GM18511 (cell line): Measurements from ENCODE around the gene EFHC1.
A peak's percentile ranks its signal among the peaks of the same experiment; 100 is the strongest.
"Not testable (repeated sequence)": the region's sequence is repeated elsewhere in the genome, so short reads cannot be mapped to it uniquely, and the experiment has no call there.

Experiments
- ATAC-seq: cut with Tn5 transposase; IDR thresholded peaks from one replicate; pipeline ENCODE4 v1.9.1; 2021; ENCODE audit warnings: mild to moderate bottlenecking, moderate library complexity; ENCODE audit not compliant: unreplicated experiment

The EFHC1 gene

GRCh38 chr6:52433294-52433693 lies 13.2 kb downstream of the EFHC1 start:
- not testable (repeated sequence) for ATAC-seq

- no peak for ATAC-seq
These were observed 15.2 kb downstream of the EFHC1 start for GRCh38 chr6:52435345-52435744.

DNA sequence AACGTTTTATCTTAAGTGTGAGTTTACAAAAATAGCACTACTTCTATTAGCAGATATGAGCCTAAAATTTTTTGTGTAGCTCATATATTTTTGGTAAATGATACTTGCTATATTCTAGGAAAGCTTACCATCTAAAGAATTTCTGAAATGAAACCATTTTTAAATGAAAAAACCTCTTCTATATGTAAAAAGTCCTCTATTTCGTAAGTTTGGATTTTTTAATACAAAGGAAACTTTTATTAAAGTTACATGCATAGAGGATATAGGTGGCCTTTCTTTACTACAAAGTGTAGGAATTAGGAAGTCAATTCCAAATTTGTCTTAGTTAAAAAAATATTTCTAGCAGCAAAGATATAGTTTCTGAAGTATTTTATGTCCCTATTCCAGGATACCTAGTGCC lies 18.8 kb downstream of the EFHC1 start:
- ATAC-seq: no peak

DNA sequence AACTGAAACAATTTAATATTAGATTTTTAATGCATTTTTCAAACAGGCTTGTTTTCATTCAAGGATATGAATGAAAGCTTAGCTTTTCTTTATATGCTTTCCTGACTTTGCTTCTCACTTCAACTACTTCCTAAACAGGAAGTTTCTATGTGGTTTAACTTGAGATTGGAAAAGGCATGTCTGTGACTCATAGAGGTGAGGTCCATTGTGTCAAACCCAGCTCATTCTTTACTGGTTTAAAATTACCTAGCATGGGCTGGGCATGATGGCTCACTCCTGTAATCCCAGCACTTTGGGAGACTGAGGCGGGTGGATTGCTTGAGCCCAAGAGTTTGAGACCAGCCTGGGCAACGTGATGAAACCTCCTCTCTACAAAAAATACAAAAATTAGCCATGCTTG lies 34.4 kb downstream of the EFHC1 start:
- ATAC-seq: no peak

GRCh38 chr6:52457096-52457495 lies 37.0 kb downstream of the EFHC1 start:
- ATAC-seq: no peak

GRCh38 chr6:52461194-52461593 lies 41.1 kb downstream of the EFHC1 start:
- not testable (repeated sequence) for ATAC-seq

- no peak for ATAC-seq
These were observed 54.0 kb downstream of the EFHC1 start for GRCh38 chr6:52474173-52474572.

DNA sequence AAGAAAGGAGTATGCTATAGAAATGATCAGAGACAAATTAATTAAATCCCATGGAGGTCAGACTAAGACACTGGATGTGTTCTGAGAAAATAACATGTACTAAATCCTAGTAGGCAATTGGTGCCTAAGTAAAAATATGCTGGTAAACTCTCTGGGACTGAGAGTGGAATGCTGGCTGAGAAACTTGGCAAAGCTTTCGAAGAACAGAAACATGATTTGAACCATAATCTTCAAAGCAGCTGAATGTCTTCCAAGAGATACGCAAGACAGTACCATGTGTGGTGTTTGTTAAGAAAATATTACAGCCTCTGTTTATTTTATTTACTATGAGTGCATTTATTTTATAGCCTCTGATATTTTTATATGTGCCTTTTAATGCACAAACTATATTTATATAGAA lies 55.2 kb downstream of the EFHC1 start:
- no peak for ATAC-seq

- no peak for ATAC-seq
These were observed 62.9 kb downstream of the EFHC1 start for GRCh38 chr6:52482903-52483670.

DNA sequence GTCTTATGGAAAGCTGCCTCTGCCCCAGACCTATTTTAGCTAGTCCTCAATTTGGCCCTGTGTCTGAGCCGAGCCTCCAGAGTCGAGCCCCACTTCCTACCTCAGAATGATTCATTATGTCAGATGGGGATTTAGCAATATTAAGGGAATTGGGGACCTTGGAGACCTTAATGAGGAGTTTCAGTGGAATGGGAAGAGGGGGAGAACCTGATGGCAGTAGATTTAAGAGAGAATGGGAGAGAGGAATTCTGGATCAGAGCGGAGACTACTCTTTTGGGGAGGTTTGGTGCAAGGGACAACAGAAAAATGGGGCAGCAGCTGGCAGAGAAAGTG lies 63.5 kb downstream of the EFHC1 start:
- ATAC-seq: no peak

- no peak for ATAC-seq
These were observed 69.7 kb downstream of the EFHC1 start for GRCh38 chr6:52489881-52490280.

GRCh38 chr6:52491203-52492069 lies 71.3 kb downstream of the EFHC1 start:
- ATAC-seq: peak; percentile 73

GRCh38 chr6:52493669-52494068 lies 73.5 kb downstream of the EFHC1 start:
- no peak for ATAC-seq

DNA sequence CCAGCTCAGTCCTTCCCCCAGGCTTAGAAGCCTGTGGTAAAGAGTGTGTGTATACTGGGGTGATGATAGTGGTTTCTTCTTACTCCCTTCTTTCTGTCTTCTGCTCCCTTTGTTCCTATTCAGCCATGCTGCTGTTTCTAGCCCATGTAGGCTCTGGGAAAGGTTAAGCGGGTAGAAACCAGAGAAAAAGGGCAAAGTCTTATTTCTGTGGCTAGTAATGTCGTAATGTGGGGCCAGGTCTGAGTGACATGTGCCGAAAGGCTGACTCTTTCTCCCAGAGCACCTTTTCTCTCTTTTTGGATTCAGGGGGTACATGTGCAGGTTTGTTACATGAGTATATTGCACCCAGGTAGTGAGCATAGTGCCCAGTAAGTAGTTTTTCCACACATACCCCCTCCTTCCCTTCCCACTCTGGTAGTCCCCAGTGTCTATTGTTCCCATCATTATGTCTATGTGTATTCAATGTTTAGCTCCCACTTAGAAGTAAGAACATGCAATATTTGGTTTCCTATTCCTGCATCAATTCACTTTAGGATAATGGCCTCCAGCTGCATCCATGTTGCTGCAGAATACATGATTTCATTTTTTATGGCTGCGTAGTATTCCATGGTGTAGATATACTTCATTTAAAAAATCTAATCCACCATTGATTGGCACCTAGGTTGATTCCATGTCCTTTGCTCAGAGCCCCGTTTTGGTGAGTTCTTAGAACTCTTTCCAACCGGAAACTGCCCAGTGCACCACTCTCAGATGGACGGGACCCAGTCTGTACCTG lies 74.3 kb downstream of the EFHC1 start:
- ATAC-seq: no peak

GRCh38 chr6:52495922-52496321 lies 75.8 kb downstream of the EFHC1 start:
- no peak for ATAC-seq

DNA sequence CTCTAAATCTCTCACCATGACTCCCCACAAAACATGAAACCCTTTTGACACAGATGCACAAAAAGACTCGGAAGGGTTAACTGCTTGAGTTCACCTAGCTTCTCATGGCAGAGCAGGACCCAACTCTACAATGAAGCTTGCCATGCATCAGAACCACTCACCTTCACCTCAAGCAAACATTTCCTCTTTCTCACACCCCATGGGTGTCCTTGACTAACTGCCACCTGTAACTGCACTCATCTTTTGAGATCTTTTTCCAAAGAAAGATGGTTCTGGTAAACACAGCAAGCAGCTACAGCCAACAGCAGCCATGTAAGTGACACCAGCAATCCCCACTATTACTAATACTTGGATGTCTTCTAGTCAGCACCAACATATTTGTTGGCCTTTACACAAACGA lies 76.5 kb downstream of the EFHC1 start:
- ATAC-seq: no peak

GRCh38 chr6:52497652-52498408 lies 77.7 kb downstream of the EFHC1 start:
- peak; percentile 90 for ATAC-seq

GRCh38 chr6:52498538-52499017 lies 78.4 kb downstream of the EFHC1 start:
- peak; percentile 32 for ATAC-seq

- no peak for ATAC-seq
These were observed 78.9 kb downstream of the EFHC1 start for GRCh38 chr6:52499026-52499425.

DNA sequence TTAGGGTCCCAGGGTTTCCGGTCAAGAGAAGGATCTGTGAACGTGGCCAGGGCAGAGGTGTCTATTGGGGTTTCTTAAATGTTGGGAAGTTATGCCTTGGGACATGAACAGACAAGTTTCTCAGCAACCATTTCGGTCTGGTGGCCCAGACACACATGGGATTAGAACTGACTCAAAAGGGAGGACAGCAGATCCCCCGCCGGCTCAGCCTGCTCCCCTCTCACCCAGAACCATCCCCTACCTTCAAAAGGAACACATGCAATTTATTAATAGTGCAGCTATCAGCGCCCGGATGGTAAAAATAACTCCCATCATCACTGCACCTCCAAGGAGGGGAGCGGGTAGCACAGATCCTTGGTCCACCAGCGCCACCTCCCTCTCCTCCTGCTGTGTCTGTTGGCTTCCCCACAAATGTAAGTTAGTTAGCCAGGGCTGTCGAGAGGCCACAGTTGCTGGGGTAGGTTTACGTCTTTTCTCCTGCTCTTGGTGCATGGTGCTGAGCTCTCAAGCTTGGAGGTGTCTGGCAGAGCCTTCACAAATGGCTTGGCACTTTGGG lies 79.6 kb downstream of the EFHC1 start:
- ATAC-seq: no peak
